ENCODE data around the gene ALDOC.

Gene ALDOC

GRCh38 chr17:28571361-28572122 is 5.2 kb downstream of the ALDOC start, which contains the start of gene PIGS:
TSS of gene PIGS (minus strand) at chr17:28571524. CDS start at chr17:28571496, 28 bp downstream.
- no peaks in the 10 kb centered on the region for H3K9me3 ChIP-seq
- no peaks in the 10 kb centered on the region for H3K27me3 ChIP-seq
- peaks cover 45 to 52% of the 10 kb centered on the region in 2 experiments for H3K4me1 ChIP-seq (ENCODE audit: control insufficient read depth in 1 of 2, insufficient read depth in 1 of 2, low read depth in 1 of 2, low read length in 1 of 2)
- no peaks in the 10 kb centered on the region for H3K36me3 ChIP-seq
- peak within 1 kb of the TSS; percentile 73 for H3K27ac ChIP-seq
- peak within 1 kb of the TSS; percentile 88 to 92 for H3K4me3 ChIP-seq (ENCODE audit: low read depth in 1 of 2, low read length in 1 of 2)
- TF ChIP-seq CTCF (IDR thresholded peaks at IDR 0.05) = peak; percentile 38

GRCh38 chr17:28570716-28571360 is 5.9 kb downstream of the ALDOC start:
- H3K36me3 ChIP-seq = no peaks in the 10 kb centered on the region
- no peaks in the 10 kb centered on the region for H3K9me3 ChIP-seq
- H3K27ac ChIP-seq = peak overlapping the region; percentile 73
- no peaks in the 10 kb centered on the region for H3K27me3 ChIP-seq
- TF ChIP-seq CTCF (IDR thresholded peaks at IDR 0.05) = no peak
- peaks cover 42 to 48% of the 10 kb centered on the region in 2 experiments for H3K4me1 ChIP-seq (ENCODE audit: control insufficient read depth in 1 of 2, insufficient read depth in 1 of 2, low read depth in 1 of 2, low read length in 1 of 2)
- peak overlapping the region; percentile 88 to 92 for H3K4me3 ChIP-seq (ENCODE audit: low read depth in 1 of 2, low read length in 1 of 2)

GRCh38 chr17:28569446-28569845 is 7.2 kb downstream of the ALDOC start:
- Histone ChIP-seq H3K9me3 (no peaks in the 10 kb centered on the region), H3K27me3 (no peaks in the 10 kb centered on the region), H3K27ac (no peak overlapping the region), H3K36me3 (no peaks in the 10 kb centered on the region), H3K4me1 (ENCODE audit: control insufficient read depth in 1 of 2, insufficient read depth in 1 of 2, low read depth in 1 of 2, low read length in 1 of 2) (peaks cover 42% of the 10 kb centered on the region in 2 experiments), H3K4me3 (ENCODE audit: low read depth in 1 of 2, low read length in 1 of 2) (no peak overlapping the region)
- no peak for TF ChIP-seq CTCF (IDR thresholded peaks at IDR 0.05)

- H3K4me3 ChIP-seq (ENCODE audit: low read depth in 1 of 2, low read length in 1 of 2) = no peak overlapping the region
- peaks cover 16% of the 10 kb centered on the region for H3K36me3 ChIP-seq
- H3K27me3 ChIP-seq = no peaks in the 10 kb centered on the region
- TF ChIP-seq CTCF (IDR thresholded peaks at IDR 0.05) = no peak
- H3K27ac ChIP-seq = peak overlapping the region; percentile 50
- H3K4me1 ChIP-seq (ENCODE audit: control insufficient read depth in 1 of 2, insufficient read depth in 1 of 2, low read depth in 1 of 2, low read length in 1 of 2) = peaks cover 42% of the 10 kb centered on the region in 2 experiments
- H3K9me3 ChIP-seq = no peaks in the 10 kb centered on the region
These were observed 9.1 kb downstream of the ALDOC start for GRCh38 chr17:28567604-28568003.

GRCh38 chr17:28563475-28563874 is 13.2 kb downstream of the ALDOC start:
- TF ChIP-seq CTCF (IDR thresholded peaks at IDR 0.05) = no peak
- H3K27ac ChIP-seq = no peak overlapping the region
- no peaks in the 10 kb centered on the region for H3K27me3 ChIP-seq

More at GRCh38 chr17:28563475-28563874, 13.2 kb downstream of the ALDOC start:
- Histone ChIP-seq H3K9me3 (no peaks in the 10 kb centered on the region), H3K36me3 (peaks cover 56% of the 10 kb centered on the region), H3K4me1 (ENCODE audit: control insufficient read depth in 1 of 2, insufficient read depth in 1 of 2, low read depth in 1 of 2, low read length in 1 of 2) (peaks cover 15 to 16% of the 10 kb centered on the region in 2 experiments), H3K4me3 (ENCODE audit: low read depth in 1 of 2, low read length in 1 of 2) (no peak overlapping the region)

All from neutrophil (primary cell).